ENCODE measurements around the gene ETV6. TPM values are rescaled to one million over a fixed set of nuclear protein-coding genes. Genes with fewer than 3 reads are reported as not detected.
A peak's percentile ranks its signal among the peaks of the same experiment; 100 is the strongest.

The ETV6 gene
- total RNA-seq, 6 experiments from 2014 or later = 7.2 to 28.3 (median 11.0) TPM

DNA sequence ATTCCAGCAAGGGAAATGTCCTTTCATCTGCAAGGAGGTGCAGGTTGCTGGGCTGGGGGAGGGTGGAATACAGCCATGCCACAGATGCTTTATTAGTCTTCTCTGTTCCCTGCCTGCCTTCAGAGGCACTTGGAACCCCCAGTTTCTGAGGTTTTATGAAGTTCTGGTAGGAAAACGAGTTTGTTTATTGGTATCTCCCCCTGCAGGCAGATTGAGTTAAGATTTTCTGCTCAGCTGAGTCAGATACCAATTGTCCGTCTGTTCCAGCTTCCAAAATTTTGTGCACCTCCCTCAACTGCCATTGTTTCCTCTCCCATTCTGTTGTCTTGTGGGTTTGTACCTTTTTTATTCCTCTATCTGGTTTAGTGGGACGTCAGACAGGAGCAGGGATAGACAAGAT, 155.6 kb downstream of the ETV6 start:
- TF ChIP-seq, protein P1, sequence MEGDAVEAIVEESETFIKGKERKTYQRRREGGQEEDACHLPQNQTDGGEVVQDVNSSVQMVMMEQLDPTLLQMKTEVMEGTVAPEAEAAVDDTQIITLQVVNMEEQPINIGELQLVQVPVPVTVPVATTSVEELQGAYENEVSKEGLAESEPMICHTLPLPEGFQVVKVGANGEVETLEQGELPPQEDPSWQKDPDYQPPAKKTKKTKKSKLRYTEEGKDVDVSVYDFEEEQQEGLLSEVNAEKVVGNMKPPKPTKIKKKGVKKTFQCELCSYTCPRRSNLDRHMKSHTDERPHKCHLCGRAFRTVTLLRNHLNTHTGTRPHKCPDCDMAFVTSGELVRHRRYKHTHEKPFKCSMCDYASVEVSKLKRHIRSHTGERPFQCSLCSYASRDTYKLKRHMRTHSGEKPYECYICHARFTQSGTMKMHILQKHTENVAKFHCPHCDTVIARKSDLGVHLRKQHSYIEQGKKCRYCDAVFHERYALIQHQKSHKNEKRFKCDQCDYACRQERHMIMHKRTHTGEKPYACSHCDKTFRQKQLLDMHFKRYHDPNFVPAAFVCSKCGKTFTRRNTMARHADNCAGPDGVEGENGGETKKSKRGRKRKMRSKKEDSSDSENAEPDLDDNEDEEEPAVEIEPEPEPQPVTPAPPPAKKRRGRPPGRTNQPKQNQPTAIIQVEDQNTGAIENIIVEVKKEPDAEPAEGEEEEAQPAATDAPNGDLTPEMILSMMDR (IDR thresholded peaks at IDR 0.05) = peak in 1 of 4 donors; percentile 8
- no peak for TF ChIP-seq POLR2A (IDR thresholded peaks at IDR 0.05)
- DNase-seq (no peak), ATAC-seq (no peak)
- no peaks in the 10 kb centered on the region for H3K36me3 ChIP-seq
- no peaks in the 10 kb centered on the region for H3K9me3 ChIP-seq
- no peak overlapping the region for H3K27ac ChIP-seq
- no peak overlapping the region for H3K4me3 ChIP-seq
- H3K27me3 ChIP-seq = no peaks in the 10 kb centered on the region
- whole genome bisulfite sequencing (ENCODE audit: insufficient coverage, low coverage, low lambda C conversion rate, missing lambda C conversion rate) = 73% methylated on average over 3 of the region's 3 CpGs
- intact Hi-C loops (cut with DNase I) = no loop called here
- no peaks in the 10 kb centered on the region for H3K4me1 ChIP-seq

DNA sequence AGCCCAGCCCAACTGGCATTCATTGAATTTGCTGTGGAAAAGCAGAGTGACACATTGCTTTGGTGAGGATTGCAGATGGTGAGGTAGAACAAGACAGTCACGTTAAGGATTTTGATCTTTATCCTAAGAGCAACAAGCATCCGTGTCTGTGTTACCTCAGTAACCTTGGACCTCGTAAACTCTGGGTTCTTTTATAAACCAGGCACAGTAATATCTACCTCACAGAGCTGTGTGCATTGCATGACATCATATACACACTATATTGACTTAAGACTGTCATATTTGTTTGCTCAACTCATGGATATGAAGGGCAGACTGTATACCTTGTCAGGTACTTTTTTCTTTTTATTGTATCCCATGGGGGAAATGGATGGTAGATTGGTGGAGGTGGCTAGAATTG, 156.2 kb downstream of the ETV6 start:
- Histone ChIP-seq H3K27ac (no peak overlapping the region), H3K4me3 (no peak overlapping the region), H3K4me1 (no peaks in the 10 kb centered on the region), H3K36me3 (no peaks in the 10 kb centered on the region), H3K27me3 (no peaks in the 10 kb centered on the region), H3K9me3 (no peaks in the 10 kb centered on the region)
- DNase-seq (no peak), ATAC-seq (no peak)
- intact Hi-C loops (cut with DNase I) = no loop called here
- WGBS (ENCODE audit: insufficient coverage, low coverage, low lambda C conversion rate, missing lambda C conversion rate) = 86% methylated on average over 2 of the region's 3 CpGs
- TF ChIP-seq, protein P1 (IDR thresholded peaks at IDR 0.05) = no peak
- TF ChIP-seq POLR2A (IDR thresholded peaks at IDR 0.05) = no peak

DNA sequence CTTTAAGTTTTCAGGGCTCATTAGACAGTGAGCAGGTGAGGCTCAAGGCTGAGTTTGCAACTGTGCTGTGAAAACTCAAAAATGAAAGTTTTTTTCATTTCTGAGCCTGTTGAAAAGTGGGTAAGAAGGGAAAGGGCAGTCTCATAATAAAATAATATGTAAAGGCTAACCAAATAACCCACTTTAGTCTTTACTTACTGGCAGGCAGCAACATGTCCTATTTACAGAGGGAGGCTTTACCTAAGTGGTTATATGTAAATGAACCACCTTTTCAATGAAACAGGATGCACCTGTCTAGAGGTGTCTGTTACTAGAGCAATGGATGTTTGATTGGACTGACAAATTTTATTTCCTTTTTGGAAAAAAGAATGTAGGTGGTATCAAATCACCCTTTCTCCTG, 158.0 kb downstream of the ETV6 start:
- no peaks in the 10 kb centered on the region for H3K9me3 ChIP-seq
- no peak overlapping the region for H3K4me3 ChIP-seq
- ATAC-seq (no peak), DNase-seq (no peak)
- TF ChIP-seq, protein P1 (IDR thresholded peaks at IDR 0.05) = no peak
- TF ChIP-seq POLR2A (IDR thresholded peaks at IDR 0.05) = no peak
- no peaks in the 10 kb centered on the region for H3K36me3 ChIP-seq
- no peaks in the 10 kb centered on the region for H3K27me3 ChIP-seq
- intact Hi-C loops (cut with DNase I) = no loop called here
- no peaks in the 10 kb centered on the region for H3K4me1 ChIP-seq
- H3K27ac ChIP-seq = no peak overlapping the region

DNA sequence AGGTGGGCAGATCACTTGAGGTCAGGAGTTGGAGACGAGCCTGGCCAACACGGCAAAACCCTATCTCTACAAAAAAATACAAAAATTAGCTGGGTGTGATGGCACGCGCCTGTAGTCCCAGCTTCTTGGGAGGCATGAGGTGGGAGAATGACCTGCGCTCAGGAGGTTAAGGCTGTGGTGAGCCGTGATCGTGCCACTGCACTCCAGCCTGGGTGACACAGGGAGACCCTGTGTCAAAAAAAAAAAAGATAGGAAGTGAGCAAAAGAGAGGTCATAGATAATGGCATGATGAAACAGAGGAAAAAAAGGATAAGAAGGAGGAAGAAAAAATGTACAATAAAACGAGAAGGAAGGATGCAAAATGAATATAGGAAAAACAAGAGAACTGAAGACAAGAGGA, 159.5 kb downstream of the ETV6 start:
- H3K36me3 ChIP-seq = no peaks in the 10 kb centered on the region
- H3K27me3 ChIP-seq = no peaks in the 10 kb centered on the region
- peak overlapping the region in 1 of 3 donors; percentile 24 for H3K27ac ChIP-seq
- intact Hi-C loops (cut with DNase I) = no loop called here
- H3K4me1 ChIP-seq = peaks cover 0 to 7% (median 0%) of the 10 kb centered on the region in 4 donors
- TF ChIP-seq POLR2A (IDR thresholded peaks at IDR 0.05) = no peak
- TF ChIP-seq, protein P1 (IDR thresholded peaks at IDR 0.05) = no peak
- H3K9me3 ChIP-seq = no peaks in the 10 kb centered on the region
- DNase-seq (no peak), ATAC-seq (no peak)
- H3K4me3 ChIP-seq = no peak overlapping the region
- 73% methylated on average over 3 of the region's 8 CpGs for WGBS (ENCODE audit: insufficient coverage, low coverage, low lambda C conversion rate, missing lambda C conversion rate)

DNA sequence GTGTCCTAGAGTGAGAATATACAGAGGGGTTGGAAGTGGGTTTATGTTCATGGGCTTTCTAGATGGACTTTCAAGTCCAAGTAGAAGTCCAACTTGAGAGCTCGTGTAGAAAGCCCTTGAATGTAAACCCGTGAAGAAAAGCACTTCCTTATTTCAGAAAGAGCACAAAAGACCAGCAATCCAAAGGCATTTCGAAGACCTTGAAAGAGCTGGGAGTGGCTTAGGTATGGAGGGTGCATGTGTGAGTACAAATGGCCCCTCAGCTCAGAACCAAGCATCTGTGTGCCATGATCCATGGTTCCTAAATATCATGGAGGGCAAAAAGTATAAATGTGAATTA, 160.7 kb downstream of the ETV6 start:
- no peak for TF ChIP-seq POLR2A (IDR thresholded peaks at IDR 0.05)
- TF ChIP-seq, protein P1 (IDR thresholded peaks at IDR 0.05) = no peak
- no peak overlapping the region for H3K4me3 ChIP-seq
- no peak for DNase-seq
- no peaks in the 10 kb centered on the region for H3K27me3 ChIP-seq
- no peaks in the 10 kb centered on the region for H3K36me3 ChIP-seq
- WGBS (ENCODE audit: insufficient coverage, low coverage, low lambda C conversion rate, missing lambda C conversion rate) = 50% methylated on average over 3 of the region's 3 CpGs
- H3K27ac ChIP-seq = no peak overlapping the region
- intact Hi-C loops (cut with DNase I) = no loop called here
- no peaks in the 10 kb centered on the region for H3K9me3 ChIP-seq
- peaks cover 0 to 7% (median 0%) of the 10 kb centered on the region in 4 donors for H3K4me1 ChIP-seq
- ATAC-seq = peak in 1 of 4 donors; percentile 28

Measured in right lobe of liver (tissue), 6 donors.